ENCODE data around the gene KCNH1.

- TF ChIP-seq POLR2AphosphoS5 (IDR thresholded peaks at IDR 0.05) (no peak), EZH2 (IDR thresholded peaks at IDR 0.05; ENCODE audit: borderline replicate concordance, insufficient read depth, low read length, poor library complexity, severe bottlenecking) (no peak), REST (IDR thresholded peaks at IDR 0.05; ENCODE audit: borderline replicate concordance) (no peak), RAD21 (conservative IDR thresholded peaks at IDR 0.05) (no peak), CTCF (IDR thresholded peaks at IDR 0.05; ENCODE audit: poor library complexity, severe bottlenecking) (no peak), EP300 (conservative IDR thresholded peaks at IDR 0.05; ENCODE audit: poor library complexity, severe bottlenecking) (no peak), SMC3 (conservative IDR thresholded peaks at IDR 0.05; ENCODE audit: poor library complexity) (no peak), TAF1 (IDR thresholded peaks at IDR 0.05; ENCODE audit: low read depth) (no peak), MXI1 (conservative IDR thresholded peaks at IDR 0.05; ENCODE audit: poor library complexity, severe bottlenecking) (no peak)
These were observed 411.4 kb downstream of the KCNH1 start for GRCh38 chr1:210722410-210723081.

All from neural cell (in vitro differentiated cells).